Measurements from ENCODE around the gene TEX261. TPM values are rescaled to one million over a fixed set of nuclear protein-coding genes. Genes with fewer than 3 reads are reported as not detected.

TEX261 gene
- total and polyA plus RNA-seq, 2 donors from 2014 or later = 35.9 to 56.1 TPM

- FAIRE-seq = no peak
Observed at GRCh38 chr2:70984576-70985282, 9.9 kb downstream of the TEX261 start.

GRCh38 chr2:70984228-70984575, 10.5 kb downstream of the TEX261 start:
- Histone ChIP-seq H3K27me3 (ENCODE audit: control insufficient read depth, insufficient read depth, low read length) (no peaks in the 10 kb centered on the region), H3K4me3 (ENCODE audit: low read length in 3 of 3) (no peak overlapping the region), H3K36me3 (ENCODE audit: control insufficient read depth in 2 of 3, insufficient read depth in 3 of 3, low read length in 3 of 3) (peaks cover 0 to 16% (median 12%) of the 10 kb centered on the region in 3 donors), H3K4me1 (ENCODE audit: control insufficient read depth in 2 of 3, insufficient read depth in 2 of 3, low read depth in 1 of 3, low read length in 3 of 3) (peaks cover 0 to under 1% (median 0%) of the 10 kb centered on the region in 3 donors), H3K9ac (ENCODE audit: low read length in 3 of 3) (no peak overlapping the region), H3K9me3 (ENCODE audit: control insufficient read depth in 2 of 3, insufficient read depth in 1 of 3, low read length in 3 of 3) (no peaks in the 10 kb centered on the region), H3K27ac (ENCODE audit: low read depth in 2 of 2, low read length in 2 of 2) (no peak overlapping the region)
- intact Hi-C loops (cut with DNase I) = no loop called here
- TF ChIP-seq CTCF (IDR thresholded peaks at IDR 0.05; ENCODE audit: borderline replicate concordance, extremely low read depth, insufficient read depth) = no peak
- DNase-seq = no peak
- FAIRE-seq = no peak

More at GRCh38 chr2:70984576-70985282, 9.9 kb downstream of the TEX261 start:
- Histone ChIP-seq H3K27ac (ENCODE audit: low read depth in 2 of 2, low read length in 2 of 2) (no peak overlapping the region), H3K36me3 (ENCODE audit: control insufficient read depth in 2 of 3, insufficient read depth in 3 of 3, low read length in 3 of 3) (peaks cover 0 to 19% (median 17%) of the 10 kb centered on the region in 3 donors), H3K27me3 (ENCODE audit: control insufficient read depth, insufficient read depth, low read length) (no peaks in the 10 kb centered on the region), H3K9ac (ENCODE audit: low read length in 3 of 3) (no peak overlapping the region), H3K9me3 (ENCODE audit: control insufficient read depth in 2 of 3, insufficient read depth in 1 of 3, low read length in 3 of 3) (no peaks in the 10 kb centered on the region), H3K4me1 (ENCODE audit: control insufficient read depth in 2 of 3, insufficient read depth in 2 of 3, low read depth in 1 of 3, low read length in 3 of 3) (no peaks in the 10 kb centered on the region), H3K4me3 (ENCODE audit: low read length in 3 of 3) (no peak overlapping the region)
- intact Hi-C loops (cut with DNase I) = no loop called here
- peak; percentile 64 for TF ChIP-seq CTCF (IDR thresholded peaks at IDR 0.05; ENCODE audit: borderline replicate concordance, extremely low read depth, insufficient read depth)
- peak; percentile 42 to 86 (median 67) for DNase-seq

GRCh38 chr2:70983506-70984227, 11.0 kb downstream of the TEX261 start:
- H3K9ac ChIP-seq (ENCODE audit: low read length in 3 of 3) = no peak overlapping the region
- intact Hi-C loops (cut with DNase I) = no loop called here
- FAIRE-seq = no peak
- TF ChIP-seq CTCF (IDR thresholded peaks at IDR 0.05; ENCODE audit: borderline replicate concordance, extremely low read depth, insufficient read depth) = no peak
- H3K36me3 ChIP-seq (ENCODE audit: control insufficient read depth in 2 of 3, insufficient read depth in 3 of 3, low read length in 3 of 3) = peaks cover 0 to 14% (median 9%) of the 10 kb centered on the region in 3 donors
- H3K4me3 ChIP-seq (ENCODE audit: low read length in 3 of 3) = no peak overlapping the region
- peaks cover 0 to 3% (median 0%) of the 10 kb centered on the region in 3 donors for H3K4me1 ChIP-seq (ENCODE audit: control insufficient read depth in 2 of 3, insufficient read depth in 2 of 3, low read depth in 1 of 3, low read length in 3 of 3)
- no peaks in the 10 kb centered on the region for H3K9me3 ChIP-seq (ENCODE audit: control insufficient read depth in 2 of 3, insufficient read depth in 1 of 3, low read length in 3 of 3)
- DNase-seq = peak in 1 of 5 donors; percentile 33
- H3K27me3 ChIP-seq (ENCODE audit: control insufficient read depth, insufficient read depth, low read length) = no peaks in the 10 kb centered on the region
- no peak overlapping the region for H3K27ac ChIP-seq (ENCODE audit: low read depth in 2 of 2, low read length in 2 of 2)

Measured in kidney (tissue), 14 donors.